ENCODE measurements around the gene YTHDF1. TPM values are rescaled to one million over a fixed set of nuclear protein-coding genes. Genes with fewer than 3 reads are reported as not detected.
"Not testable (repeated sequence)": the region's sequence is repeated elsewhere in the genome, so short reads cannot be mapped to it uniquely, and the experiment has no call there.

YTHDF1 gene
- total RNA-seq, 1 donor from 2014 or later: 36.1 TPM

DNA sequence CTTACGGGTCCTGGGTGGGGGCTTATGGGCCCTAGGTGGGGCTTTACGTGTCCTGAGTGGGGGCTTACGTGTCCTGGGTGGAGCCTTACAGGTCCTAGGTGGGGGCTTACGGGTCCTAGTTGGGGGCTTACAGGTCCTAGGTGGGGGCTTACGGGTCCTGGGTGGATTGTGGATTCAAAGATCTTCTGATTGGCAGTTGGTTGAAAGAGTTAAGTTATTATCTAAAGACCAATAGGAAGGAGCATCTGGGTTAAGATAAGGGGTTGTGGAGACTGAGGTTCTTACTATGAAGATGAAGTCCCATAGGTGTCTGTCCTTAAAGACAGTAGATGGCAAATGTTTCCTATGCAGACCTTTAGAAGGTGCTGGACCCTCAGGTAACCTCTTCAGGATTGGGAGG, 11.3 kb upstream of the YTHDF1 start:
- DNase-seq (ENCODE audit: low read depth): no peak

DNA sequence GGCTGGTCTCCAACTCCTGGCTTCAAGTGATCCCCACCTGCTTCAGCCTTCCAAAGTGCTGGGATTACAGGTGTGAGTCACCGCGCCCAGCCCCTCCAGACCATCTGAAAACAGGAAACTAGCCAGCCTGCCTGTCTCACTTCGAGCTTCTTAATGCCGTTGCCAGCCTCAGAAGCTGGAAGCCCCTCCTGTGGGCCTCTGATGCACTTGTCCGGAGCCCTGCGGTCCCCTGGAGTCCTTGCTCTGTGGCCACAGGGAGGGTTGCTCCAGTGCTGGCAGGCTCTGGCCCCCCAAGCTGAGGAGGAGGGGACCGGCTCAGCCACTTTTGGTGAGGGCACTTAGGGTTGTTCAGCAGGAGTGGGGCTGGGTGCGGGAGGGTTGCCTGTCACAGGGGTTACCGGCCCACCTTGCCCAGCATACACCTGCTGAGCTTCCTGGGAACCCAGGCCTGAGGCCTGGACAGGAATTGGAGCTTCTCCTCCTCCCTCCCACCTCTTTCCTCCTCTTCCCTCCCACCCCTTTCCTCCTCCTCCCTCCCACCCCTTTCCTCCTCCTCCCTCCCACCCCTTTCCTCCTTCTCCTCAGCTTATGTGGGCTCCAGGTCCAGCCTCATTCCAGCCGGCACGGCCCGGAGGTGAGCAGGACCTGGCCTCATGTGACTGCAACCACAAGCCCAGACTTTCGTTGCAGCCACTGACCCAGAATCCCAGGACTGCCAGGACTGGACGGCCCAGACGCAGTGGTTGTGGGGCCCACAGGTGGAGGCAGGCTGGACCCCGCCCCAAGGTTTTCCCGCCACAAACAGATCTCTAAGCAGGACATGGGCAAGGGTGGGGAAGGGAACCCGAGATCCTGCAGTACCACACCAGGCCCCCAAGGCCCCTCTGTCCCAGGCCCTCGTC, 10.4 kb upstream of the YTHDF1 start:
- DNase-seq (ENCODE audit: low read depth): no peak

DNA sequence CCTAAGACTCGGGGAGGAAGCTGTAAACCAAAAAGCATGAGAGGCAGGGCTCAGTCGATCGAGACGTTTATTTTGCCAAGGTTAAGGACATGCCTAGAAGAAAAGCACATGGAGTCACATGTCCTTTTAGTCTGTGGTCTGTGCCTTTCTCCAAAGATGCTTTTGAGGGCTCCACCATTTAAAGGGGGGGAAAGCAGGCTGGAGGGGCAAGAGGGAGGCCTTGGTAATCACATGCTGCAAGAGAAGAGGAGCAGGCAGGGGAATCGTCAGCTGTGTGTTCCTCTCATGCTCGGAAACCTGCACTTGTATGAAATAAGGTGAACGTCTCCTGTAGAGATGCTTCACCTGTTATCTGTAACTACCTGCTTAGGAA, 9.1 kb upstream of the YTHDF1 start:
- DNase-seq (ENCODE audit: low read depth): no peak

DNA sequence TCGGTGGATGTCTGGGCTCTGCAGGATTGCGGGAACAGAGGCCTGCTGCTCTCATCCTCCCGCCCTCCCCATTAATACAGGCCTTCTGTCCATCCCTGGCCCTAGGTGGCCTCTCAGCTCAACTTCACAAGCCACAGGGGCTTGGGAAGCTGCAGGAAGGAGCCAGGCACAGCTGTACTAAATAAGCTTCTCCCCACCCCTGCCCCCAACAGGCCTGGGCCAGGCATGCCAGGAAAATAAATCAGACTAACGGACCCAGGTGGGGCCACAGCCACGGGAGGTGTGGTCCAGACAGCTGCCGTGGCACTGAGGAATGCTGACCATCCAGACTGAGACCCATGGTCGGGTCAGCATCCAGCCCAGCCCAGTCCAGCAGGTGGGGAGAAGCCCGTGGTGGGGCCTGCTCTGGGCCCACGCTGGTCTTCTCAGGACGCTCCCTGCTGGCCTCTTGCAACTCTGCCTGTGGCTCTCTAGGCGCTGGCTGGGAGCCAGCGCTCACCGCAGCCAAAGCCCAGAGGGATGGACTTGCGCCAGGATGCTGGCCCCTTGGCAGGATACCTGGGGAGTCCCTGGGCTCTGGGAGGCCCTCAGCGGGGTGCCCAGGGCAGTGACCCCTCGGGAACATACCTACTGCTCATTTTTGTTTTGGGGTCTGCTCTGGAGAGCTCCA, 8.6 kb upstream of the YTHDF1 start:
- peak; percentile 93 for DNase-seq (ENCODE audit: low read depth)

DNA sequence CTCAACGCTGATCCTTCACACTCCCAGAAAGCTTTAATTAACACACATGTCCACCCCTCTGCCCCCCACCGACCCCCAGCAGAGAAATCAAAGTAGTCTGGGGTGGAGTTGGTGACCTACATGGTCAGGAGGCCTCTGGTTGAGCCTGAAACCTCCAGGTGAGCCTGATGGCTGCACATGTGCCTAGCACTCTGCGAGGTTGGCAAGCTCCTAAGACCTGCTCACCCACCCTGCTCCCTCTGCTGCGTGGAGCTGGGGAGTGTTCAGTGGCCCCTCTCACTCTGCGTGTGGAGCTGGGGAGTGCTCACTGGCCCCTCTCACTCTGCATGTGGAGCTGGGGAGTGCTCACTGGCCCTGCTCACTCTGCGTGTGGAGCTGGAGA, 7.9 kb upstream of the YTHDF1 start:
- DNase-seq (ENCODE audit: low read depth): no peak

DNA sequence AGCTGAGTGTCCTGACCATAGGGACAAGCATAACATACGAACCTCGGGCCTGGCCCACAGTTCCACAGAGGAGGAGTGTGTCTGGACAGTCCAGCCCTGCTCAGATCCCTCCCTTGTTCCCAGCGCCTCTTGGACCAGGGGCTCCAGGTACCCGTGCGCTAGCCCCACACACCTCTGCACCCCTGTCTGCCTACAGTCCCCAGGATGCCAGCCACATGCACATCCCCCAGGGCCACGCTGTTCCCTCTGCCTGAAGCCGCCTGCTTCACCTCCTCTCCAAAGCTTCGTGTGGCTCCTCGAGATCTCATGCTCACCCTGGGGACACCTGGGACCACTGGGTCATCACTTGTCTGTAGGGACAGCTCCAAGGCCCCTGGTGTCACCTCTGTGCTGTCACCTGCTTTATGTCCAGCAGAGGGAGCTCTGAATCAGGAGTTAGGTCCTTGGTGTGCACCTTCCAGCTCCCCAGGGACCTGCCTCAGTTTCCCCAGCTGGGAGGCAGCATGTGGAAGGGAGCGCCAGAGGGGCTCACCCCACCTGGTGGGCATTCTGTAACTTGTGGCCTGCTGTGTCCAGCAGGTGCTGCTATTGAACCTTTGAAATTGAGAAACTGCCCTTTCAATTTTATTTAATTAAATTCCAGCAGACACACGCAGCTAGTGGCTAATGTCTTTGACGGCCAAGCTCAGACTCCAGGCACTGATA, 7.3 kb upstream of the YTHDF1 start:
- peak; percentile 64 for DNase-seq (ENCODE audit: low read depth)

DNA sequence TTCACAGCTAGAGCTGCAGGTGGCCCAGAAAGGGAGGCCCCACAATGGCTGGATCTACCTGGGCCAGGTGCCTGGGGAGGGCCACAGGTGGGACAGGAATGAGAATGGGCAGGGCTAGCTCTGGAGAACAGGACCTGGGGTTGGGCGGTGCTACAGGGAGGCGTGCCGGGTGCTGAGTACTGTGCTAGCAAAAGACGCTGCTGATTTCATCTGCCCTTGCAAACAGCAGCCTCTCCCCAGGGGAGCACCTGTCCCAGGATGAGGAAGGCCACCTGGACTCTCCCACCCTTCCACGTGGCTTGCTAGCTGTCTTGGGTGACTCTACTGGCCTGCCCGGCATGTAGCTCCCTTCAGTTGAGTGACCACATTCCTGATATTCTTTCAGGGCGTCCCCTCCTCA, 6.6 kb upstream of the YTHDF1 start:
- DNase-seq (ENCODE audit: low read depth): no peak

DNA sequence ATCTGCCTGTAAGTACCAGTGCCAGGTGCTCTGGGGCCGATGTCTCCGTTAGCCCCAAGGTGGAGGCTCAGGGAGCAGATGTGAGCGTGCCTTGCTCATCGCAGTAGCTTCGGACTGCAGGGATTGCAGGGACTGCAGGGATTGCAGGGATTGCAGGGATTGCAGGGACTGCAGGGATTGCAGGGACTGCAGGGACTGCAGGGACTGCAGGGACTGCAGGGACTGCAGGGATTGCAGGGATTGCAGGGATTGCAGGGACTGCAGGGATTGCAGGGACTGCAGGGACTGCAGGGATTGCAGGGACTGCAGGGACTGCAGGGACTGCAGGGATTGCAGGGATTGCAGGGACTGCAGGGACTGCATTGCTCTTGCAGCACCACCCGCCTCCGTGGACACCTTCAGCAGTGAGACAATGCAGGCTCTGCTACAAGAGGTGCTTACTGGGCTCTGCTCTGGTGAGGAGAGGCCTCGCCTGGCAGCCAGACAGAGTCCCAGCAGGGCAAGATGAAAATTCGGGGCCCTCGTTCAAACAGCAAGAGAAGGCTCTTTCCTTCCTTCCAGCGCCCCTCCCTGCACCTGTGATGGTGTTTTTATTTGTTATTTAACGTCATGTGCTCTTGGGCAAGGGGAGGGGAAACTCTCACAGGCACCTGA, 5.6 kb upstream of the YTHDF1 start:
- DNase-seq (ENCODE audit: low read depth): not testable (repeated sequence)

DNA sequence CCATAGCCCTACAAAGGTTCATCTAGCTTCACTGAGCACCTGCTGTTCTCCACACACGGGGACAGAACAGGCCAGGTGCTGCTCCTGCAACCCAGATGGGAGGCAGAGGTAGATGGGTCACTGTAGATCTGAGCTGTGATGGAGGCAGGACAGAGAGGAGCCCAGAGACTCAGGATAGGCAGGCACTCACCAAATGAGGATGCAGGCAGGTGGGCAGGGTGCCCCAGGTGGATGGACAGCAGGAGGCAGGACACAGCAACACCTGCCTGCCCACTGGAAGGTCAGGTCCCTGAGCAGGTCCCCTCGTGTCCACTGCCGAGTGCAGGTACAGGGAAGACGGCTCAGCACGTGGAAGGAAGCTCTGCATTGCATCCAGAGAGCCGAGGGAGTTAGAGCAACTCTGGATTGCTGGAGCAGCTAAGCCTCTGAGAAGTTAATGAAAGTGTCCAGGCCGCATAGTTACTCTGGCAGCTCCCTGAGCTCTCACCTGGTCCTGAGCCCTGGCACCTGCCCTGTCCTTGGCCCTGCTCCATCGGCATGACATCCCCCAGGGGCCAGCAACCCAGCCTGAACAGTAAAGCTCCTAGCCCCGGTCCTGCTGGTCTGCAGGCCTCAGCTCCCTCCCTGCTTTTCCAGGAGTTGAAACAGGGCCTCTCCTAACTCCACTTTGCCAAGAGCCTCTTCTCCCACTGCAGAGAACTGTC, 4.9 kb upstream of the YTHDF1 start:
- no peak for DNase-seq (ENCODE audit: low read depth)

DNA sequence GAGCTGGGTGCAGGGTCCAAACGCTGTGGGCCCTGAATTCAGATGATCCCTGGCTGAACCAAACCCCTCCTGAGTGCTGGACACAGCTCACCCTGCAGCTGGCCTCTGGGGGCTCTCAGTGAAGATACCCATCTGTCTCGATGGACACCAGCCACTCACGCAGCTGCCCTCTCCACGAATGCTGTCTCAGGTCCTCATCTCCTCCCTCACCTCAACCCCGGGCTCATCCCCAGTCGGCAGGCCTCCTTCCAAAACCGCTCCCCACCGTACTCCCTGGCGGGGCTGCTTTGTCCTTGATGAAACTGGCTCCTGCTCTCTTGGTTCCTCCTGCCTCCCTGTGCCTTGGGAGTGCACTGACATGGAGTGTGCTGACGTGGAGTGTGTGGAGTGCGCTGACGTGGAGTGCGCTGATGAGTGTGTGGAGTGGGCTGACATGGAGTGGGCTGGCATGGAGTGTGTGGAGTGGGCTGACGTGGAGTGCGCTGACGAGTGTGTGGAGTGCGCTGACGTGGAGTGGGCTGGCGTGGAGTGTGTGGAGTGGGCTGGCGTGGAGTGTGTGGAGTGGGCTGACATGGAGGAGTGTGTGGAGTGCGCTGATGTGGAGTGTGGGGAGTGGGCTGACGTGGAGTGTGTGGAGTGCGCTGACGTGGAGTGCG, 4.1 kb upstream of the YTHDF1 start:
- no peak for DNase-seq (ENCODE audit: low read depth)

DNA sequence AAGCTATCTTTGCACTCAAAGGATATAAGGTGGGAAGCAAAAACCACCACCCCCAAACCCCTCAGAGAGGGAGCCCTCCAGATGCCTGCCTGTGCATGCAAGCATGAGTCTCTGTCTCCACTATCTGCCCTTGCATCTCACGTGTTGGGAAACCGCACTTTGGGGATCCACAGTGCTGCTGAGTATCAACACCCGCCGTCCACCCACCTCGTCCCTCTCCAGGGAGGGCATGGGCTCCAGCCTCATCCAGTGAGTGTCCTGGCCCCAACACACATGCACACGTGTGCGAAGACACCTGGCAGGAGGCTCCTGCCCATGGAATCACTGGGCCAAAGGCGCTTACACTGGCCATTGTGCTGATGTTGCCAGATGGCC, 3.5 kb upstream of the YTHDF1 start:
- no peak for DNase-seq (ENCODE audit: low read depth)

DNA sequence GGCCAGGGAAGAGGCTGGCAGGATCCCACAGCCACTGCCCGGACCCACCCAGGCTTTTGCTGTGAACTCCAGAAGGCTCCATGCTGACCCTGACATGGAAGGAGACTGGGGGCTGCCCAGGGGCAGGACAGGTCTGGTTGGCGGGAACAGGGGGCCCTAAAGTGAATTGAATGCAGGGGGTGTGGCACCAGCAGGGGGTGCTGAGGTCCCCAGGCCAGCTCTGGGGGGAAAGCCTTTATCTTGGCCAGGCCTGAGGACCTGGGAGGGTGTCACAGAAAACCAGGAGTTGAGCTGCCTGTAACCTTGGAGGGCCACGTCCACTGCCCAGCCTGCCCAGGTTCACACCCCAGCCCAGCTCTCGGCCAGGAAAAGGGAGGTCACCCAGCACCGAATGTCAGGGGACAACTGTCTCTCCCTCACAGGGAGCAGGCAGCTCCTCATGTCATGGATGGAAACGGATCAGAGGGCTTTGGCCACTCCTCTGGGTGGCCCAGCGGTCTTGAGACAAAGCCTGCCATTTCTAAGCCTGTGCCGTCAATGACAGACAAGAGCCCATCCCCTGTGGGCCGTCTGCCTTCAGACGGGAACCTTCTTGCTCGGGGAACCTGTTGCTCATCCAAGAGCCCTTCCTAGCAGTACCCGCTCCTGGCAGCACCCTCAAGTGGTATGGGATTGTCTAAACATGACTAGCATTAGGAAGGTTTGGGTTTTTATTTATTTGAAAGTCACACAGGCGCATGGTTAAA, 2.9 kb upstream of the YTHDF1 start:
- no peak for DNase-seq (ENCODE audit: low read depth)

DNA sequence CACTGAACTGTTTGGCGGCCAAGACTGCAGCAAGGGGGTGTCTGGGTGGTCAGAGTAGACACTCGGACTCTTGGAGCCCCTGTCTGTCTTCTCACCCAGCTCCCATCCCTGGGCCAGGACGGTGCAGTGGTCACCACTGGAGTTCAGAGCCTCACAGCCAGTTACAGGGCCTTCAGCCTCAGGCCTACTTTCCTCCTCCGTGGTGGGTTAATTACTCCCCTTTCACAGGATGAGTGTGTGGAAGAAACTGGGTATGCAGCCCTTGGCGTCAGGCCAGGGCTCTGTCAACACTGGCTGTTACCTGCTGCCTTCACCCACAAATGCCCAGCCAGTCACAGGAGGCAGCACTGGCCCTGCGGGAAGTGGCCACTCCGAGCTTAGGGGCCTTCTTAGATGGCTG, 1.8 kb upstream of the YTHDF1 start:
- no peak for DNase-seq (ENCODE audit: low read depth)

DNA sequence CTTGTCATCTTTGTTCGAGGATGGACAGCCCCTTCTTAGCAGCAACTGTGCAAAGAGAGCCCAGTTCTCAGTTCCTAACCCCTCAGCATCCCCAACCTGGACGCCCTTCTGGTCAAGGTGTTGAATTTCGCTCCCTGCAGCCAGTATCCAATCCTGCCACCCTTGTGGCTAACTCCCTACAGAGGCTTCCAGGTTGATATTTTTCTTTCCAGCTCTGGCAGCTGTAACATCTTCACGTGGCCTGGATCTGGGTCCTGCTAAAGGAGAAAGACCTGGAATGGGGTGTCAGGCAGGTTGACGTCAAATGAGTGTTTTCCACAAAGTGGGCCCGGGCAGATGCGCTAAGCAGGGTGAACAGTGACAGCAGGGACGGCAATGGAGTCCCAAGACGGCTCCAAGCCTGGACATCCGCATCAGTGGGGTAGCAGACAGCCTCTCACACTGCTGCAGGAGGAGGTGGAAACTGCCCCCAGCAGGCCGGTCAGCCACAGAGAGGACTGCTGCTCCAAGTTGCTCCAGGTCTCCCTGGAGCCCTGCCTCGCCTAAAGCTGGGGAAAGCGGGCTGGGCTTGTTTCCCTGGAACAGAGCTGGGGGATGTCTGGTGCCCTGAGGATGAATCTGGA, 1.0 kb upstream of the YTHDF1 start:
- no peak for DNase-seq (ENCODE audit: low read depth)

DNA sequence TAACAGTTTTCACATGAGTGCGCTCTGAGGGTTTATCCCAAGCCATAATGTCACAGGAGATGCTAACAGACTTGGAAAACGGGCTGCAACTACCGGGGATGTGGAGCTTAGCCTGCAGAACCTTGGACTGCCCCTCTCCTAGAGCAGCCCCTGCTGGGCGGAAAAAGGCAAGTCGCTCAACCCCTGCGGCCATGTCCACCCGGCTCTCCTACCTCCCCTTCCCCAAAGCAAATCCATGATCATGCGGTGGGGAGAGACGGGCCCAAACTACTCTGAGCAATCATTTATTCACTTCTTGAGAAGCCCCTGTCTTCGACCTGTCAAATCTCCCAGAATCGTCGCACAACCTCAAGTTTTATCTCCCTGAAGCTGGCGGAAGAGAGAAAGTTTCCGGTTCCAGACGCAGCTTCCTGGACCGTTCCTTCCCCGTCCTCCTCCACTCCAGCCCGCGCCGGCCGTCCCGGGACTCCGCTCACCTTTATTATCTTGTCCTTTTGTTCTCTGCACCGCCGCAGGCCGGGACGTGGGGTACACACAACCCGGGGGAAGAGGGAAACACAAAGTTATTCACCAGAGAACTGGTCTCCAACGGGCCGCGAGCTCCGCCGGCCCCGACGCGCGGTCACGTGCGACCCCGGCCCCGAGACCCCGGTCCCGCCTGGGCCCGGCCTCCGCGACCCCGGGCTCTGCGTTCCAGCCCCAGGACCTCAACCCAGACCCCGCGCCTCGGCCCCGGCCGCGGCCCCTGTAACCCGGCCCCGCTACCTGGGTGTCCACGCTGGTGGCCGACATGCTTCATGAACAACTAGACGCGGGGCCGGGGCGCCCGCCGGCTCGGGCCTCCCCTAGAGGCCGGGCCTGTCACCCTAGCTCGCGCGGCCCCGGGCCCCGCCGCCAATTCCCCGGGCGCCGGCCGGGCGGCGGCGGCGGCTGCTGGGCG, 560 bp downstream of the YTHDF1 start:
- DNase-seq (ENCODE audit: low read depth): peak; percentile 71

DNA sequence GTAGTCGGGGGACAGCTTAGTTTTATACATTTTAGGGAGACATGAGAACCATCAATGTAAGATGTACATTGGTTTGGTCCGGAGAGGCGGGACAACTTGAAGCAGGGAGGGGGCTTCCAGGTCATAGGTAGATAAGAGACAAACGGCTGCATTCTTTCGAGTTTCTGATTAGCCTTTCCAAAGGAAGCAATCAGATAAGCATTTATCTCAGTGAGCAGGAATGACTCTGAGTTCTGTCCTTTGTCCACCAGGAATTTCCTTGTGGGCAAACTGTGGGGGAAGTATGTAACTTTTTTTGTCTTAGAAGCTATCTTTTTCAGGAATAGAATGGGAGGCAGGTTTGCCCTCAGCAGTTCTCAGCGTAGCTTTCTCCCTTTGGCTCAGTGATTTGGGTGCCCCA, 1.4 kb downstream of the YTHDF1 start:
- DNase-seq (ENCODE audit: low read depth): no peak

DNA sequence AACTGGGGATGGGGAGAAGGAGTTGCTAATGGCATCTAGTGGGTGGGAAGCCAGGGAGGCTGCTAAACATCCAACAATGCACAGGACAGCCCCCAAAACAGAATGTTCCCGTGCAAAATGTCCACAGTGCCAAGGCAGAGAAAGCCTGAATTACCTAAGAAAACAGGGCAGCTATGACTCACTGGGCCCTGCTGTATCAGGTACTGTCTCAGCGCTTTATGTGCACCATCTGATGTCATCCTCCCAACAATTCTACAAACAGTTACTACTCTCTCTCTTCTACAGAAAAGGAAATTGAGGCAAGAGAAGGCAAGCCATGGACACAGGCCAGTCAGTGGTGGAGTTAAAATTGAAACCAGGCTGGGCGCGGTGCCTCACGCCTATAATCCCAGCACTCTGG, 3.1 kb downstream of the YTHDF1 start:
- no peak for DNase-seq (ENCODE audit: low read depth)

DNA sequence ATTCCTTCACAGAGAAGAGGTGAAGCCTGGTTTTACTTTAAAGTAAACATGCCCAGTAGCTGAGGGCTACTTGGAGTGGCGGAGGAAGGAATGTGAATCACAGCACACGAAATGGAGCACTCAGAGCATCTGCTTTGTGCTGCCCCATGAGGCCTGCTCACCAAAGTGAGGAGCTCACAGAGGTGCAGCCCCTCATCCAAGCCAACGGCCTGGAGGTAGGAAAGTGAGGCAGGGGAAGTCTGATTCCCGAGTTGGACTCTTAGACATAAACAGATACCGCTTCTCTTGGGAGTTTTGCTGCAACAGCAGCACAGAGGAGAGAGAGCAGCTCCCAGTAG, 3.6 kb downstream of the YTHDF1 start:
- no peak for DNase-seq (ENCODE audit: low read depth)

Measured in myocyte (in vitro differentiated cells).